ENCODE data around the gene TNRC6A.
"Not testable (repeated sequence)": the region's sequence is repeated elsewhere in the genome, so short reads cannot be mapped to it uniquely, and the experiment has no call there.

TNRC6A gene

DNA sequence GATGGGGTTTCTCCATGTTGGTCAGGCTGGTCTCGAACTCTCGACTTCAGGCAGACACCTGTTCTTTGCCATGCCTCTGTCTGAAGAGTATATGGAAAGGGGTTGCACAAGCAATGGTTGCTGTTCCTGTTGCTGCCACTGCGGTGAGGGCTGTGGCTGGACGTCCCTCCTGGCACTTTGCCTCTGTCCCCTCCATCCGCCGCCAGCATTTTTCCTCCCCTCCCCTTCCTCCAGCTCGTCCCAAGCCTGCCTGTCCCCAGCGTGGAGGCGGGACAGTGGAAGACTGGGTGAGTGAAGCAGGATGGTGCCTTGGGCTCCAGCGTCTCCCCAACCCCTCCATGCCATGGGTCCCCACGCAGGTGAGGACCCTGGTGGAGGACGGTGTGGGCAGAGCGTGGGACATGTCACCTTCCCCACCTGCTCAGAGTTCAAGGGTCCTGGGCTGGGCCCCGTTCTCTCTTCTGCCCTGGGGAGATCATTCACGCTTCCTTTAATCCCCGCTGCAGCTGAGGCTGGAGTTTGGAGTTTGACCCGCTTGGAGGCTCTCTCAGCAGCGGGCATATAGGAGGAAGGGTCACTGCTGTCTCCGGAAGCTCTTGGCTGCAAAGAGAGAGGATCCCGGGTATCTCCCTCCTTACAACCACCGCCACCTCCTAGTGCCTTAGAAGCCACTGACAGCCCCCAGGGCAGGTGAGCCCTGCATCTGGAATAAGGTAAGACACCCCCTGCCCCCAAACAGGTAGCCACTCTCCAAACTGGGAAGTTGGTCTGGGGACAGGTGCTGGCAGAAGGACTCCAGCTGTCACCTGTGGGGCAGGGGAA, 116.5 kb downstream of the TNRC6A start, which contains the start of gene SLC5A11:
Gene SLC5A11, plus strand, starts transcription at position 238 of the 822 bp plus-strand sequence. CDS start 12,681 bp downstream, outside the sequence.
- no peak for DNase-seq (ENCODE audit: low read depth in 2 of 2)

DNA sequence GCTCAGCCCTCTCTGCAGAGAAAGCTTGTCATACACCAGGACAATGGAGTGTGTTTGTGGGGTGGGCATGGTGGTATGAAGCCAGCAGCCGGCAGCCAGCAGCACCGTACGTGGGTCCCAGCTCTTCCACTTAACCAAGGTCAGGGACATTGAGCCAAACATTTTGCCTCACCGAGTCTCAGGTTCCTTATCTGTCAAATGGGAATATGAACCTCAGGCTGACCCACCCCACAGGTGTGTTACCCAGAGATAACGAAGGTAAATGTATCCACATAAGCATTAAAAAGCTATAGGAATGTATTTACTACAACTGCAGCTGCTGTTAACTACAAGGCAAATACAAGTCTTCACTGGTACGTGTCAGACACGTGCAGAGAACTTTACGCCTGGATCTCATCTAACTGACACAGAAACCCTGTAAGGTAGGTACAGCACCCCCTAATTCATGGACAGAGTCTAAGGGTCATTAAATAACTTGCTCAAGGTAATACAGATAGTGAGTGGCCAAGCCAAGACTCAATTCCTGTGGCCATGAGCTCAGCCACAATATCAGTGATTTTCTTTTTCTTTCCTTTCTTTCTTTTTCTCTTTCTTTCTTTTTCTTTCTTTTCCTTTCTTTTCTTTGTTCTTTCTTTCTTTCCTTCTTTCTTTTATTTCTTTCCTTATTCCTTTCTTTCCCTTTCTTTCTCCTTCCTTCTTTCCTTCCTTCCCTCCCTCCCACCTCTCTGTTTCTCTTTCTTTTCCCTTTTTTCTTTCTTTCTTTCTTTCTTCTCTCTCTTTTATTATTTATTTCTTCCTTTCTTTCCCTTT, 117.3 kb downstream of the TNRC6A start:
- no peak for DNase-seq (ENCODE audit: low read depth in 2 of 2)

- DNase-seq (ENCODE audit: low read depth in 2 of 2): no peak
Measured at GRCh38 chr16:24847358-24847664, 117.9 kb downstream of the TNRC6A start.

DNA sequence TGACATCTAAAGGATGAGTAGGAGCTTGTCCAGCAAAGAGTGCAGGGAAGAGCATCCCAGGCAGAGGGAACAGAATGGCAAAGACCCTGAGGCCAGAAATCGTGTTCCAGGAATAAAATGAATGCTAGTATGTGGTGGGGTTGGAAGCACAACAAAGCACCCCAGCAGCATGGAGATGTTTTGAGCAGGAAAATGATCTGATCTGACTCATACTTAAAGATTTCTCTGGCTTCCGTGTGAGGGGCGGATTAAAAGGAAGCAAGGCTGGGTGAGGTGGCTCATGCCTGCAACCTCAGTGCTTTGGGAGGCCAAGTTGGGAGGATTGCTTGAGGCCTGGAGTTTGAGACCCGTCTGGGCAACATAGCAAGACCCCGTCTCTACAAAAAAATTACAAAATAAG, 118.6 kb downstream of the TNRC6A start:
- DNase-seq (ENCODE audit: low read depth in 2 of 2): no peak

- no peak for DNase-seq (ENCODE audit: low read depth in 2 of 2)
Measured at GRCh38 chr16:24849641-24850040, 120.2 kb downstream of the TNRC6A start.

GRCh38 chr16:24850289-24850938, 121.0 kb downstream of the TNRC6A start:
- no peak for DNase-seq (ENCODE audit: low read depth in 2 of 2)

GRCh38 chr16:24851700-24852099, 122.2 kb downstream of the TNRC6A start:
- no peak for DNase-seq (ENCODE audit: low read depth in 2 of 2)

DNA sequence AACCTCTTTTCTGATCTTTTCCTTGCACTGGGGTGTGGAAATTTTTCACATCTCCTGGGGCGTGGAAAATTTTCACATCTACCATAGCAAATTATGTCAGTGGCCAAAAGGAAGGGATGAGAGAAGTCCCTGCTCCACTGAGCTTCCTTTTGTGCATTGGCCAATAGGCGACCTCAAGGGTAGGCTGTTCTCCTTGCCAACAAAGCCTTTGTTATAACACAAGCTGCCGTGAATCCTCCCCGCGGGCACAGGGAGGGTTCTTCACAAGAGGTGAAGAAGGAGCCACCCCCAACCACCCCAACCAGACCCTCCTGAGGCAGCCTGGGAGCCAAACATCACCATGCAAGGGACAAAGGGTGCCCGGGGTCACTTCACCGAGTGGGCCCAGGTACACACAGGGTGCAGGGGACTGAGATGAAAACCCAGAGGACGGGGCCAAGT, 122.8 kb downstream of the TNRC6A start:
- no peak for DNase-seq (ENCODE audit: low read depth in 2 of 2)

DNA sequence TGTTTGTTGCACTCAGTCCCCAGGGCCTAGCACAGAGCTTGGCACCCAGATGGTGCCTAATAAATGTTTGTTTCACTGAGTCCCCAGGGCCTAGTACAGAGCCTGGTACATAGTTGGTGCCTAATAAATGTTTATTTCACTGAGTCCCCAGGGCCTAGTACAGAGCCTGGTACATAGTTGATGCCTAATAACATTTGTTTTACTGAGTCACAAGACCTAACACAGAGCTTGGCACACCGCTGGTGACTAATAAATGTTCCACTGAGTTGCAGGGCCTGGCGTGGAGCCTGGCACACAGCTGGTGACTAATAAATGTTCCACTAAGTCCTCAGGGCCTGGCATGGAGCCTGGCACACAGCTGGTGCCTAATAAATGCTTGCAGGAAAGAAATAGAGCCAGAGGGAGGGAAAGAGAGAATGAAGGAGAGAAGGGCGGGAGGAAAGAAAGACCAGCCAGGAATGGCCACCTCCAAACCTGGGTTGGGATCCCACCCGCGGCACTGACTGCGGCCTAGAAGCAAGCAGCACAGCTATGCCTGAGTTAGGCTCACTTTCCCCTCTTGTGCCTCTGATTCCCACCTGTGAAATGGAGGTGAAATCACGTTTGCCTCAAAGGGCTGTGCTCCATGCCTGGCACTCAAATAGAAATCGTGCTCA, 123.8 kb downstream of the TNRC6A start:
- no peak for DNase-seq (ENCODE audit: low read depth in 2 of 2)

- no peak for DNase-seq (ENCODE audit: low read depth in 2 of 2)
Measured at GRCh38 chr16:24853830-24854229, 124.4 kb downstream of the TNRC6A start.

DNA sequence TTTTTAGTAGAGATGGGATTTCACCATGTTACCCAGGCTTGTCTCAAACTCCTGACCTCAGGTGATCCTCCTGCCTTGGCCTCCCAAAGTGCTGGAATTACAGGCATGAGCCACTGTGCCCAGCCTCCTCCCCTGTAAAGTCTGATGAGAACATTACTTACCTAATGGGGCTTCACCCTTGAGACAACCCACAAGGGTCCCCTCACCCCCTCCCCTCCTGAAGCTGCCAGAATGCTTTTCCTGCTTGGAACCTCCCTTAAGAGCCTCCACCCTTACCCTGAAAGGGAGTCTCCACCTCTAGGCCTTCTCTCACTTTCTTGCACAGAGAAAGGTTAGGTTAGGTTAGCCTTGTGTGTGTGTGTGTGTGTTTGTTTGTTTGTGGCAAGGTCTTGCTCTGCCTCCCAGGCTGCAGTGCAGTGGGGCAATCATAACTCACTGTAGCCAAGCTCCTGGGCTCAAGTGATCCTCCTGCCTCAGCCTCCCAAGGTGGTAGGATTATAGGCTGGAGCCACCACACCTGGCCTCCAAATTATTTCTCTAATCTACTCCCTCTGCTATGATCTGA, 125.2 kb downstream of the TNRC6A start:
- DNase-seq (ENCODE audit: low read depth in 2 of 2): no peak

DNA sequence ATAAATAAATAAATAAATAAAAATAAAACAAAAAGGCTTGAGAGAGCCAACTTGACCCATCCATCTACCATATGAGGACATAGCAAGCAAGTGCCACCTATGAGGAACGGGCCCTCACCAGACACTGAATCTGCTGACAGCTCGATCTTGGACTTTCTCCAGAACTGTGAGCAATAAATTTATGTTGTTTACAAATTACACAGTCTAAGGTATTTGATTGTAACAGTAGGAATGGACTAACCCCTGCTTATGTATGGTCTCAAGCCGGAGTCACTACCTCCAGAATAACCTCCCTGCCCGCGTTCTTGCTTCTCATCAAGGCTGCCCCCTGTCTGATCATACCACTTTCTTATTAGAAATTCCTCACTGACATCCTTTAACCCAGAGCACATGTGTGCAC, 126.2 kb downstream of the TNRC6A start:
- no peak for DNase-seq (ENCODE audit: low read depth in 2 of 2)

DNA sequence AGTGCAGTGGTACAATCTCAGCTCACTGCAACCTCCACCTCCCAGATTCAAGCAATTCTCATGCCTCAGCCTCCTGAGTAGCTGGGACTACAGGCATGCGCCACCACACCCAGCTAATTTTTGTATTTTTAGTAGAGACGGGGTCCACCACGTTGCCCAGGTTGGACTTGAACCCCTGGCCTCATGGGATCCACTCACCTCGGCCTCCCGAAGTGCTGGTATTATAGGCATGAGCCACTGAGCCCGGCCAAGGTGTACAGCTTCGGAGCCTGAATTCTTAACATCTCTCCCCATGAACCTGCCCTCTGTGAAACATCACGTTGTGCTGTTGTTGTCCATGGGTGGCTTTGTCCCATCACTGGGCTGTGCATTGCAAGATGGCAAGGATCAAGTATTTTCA, 127.4 kb downstream of the TNRC6A start:
- DNase-seq (ENCODE audit: low read depth in 2 of 2): not testable (repeated sequence)

DNA sequence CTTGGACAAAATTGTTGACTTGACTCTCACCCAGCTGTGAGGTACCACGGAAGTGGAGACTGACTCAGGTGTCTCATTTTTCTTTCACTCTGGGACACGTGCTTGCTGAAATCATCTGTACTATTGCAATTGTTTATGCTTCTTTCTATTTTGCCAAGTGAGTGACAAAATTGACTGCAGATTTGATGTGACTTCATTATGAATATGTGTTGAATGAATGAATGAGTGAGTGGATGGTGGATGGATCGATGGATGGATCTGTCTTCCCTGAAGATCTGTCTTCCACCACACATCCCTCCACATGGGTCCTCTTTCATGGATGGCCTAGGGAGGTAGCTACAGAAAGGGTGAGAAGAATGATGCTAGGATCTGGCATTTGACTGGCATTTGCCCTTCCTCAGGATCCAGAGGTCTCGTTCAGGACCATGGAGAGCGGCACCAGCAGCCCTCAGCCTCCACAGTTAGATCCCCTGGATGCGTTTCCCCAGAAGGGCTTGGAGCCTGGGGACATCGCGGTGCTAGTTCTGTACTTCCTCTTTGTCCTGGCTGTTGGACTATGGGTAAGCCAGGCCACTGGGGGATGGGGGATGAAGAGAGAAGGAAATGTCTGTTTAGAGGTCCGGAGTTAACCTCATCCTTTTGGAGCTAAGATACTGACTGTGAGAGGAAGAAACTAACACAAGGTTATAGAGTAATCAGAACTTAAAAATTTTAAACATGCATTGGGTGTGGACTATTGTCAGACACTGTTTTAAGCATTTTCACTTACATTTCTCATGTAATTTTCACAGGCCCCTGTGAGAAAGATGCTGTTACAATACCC, 129.0 kb downstream of the TNRC6A start:
- DNase-seq (ENCODE audit: low read depth in 2 of 2): no peak

GRCh38 chr16:24861461-24861860, 132.0 kb downstream of the TNRC6A start:
- DNase-seq (ENCODE audit: low read depth in 2 of 2): no peak

DNA sequence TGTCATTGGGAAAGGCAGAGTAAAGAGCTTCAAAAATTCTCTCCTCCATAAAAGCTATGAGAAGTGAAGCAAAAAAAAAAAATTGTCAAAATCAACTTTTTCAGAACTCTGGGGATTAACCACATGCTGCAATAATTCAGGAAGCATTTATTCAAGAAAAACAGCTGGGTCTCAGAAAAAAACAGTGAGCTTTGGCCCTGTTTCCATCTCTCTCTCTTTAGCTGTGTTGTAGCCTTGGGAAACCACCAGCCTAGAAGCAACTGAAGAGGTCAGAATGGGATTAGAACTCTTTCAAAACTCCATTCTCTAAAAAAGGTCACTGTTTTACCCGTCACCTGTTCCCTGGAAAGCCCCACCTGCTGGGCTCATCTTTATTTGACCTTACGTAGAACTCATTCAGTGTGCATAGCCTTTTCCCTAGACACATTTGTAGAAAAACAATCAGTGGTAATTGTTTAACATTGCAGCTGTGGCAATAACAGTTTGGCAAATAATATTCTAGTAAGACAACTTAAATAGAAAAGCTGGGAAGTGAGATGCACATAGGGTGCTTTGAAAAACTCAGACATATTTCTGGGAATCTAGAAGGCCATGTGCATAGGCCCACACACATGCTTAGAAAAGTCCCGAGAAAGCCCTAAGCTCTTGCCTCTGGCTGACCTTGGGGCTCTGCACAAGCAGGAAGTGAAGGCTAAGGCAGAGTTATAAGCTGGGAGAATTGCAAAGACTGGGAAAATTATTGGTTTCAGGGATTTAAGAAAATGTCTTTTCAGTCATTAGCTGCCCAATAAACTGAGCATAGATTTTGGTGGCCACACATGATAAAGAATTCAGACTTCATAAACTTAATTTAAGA, 134.4 kb downstream of the TNRC6A start:
- DNase-seq (ENCODE audit: low read depth in 2 of 2): no peak

DNA sequence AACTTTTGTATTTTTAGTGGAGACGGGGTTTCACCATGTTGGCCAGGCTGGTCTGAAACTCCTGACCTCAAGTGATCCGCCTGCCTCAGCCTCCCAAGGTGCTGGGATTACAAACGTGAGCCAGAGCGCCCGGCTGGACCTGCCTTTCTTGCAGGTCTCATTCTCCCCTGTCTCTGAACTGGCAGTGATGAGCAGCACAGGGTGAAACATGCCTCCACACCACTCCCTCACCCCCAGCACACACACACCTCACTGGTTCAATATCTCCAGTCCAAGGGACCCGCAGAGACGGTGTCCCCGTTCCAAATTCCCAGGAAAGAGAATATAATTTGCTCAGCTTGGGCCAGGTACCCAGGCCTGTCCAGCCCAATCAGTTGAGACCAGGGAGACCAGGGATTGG, 139.6 kb downstream of the TNRC6A start:
- no peak for DNase-seq (ENCODE audit: low read depth in 2 of 2)

DNA sequence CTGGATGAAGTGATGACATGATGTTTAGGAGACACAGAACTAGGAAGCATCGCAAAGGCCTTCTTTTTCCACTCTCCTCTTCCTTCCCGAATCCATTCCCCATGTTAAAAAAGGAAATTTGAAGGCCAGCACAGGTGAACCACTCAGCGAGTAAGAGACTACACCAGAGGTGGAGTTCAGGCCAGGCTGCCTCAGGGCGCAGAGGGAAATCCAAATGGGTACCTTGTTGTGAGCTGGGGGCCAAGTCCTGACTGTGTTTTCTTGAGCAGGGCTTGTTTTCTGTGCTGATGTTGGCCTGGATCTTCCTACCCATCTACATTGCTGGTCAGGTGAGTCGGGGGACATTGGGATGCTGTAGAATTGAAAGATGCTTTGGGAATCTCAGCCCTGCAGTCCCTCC, 142.4 kb downstream of the TNRC6A start:
- no peak for DNase-seq (ENCODE audit: low read depth in 2 of 2)

GRCh38 chr16:24873028-24873427, 143.6 kb downstream of the TNRC6A start:
- DNase-seq (ENCODE audit: low read depth in 2 of 2): no peak

DNA sequence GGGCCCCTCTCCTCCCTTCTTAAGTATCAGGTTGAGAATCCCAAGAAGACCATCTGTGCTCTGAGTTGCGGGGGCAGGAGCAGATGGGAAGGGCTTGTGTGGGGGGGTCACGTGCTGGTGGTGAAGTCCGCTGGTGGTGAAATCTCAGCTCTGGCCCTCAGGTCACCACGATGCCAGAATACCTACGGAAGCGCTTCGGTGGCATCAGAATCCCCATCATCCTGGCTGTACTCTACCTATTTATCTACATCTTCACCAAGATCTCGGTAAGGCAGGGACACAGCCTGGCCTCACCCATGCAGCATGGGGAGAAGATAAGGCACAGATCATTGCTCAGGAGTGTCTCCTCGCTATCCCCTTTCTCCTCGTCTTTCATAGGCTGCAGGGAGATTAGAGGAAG, 146.0 kb downstream of the TNRC6A start:
- DNase-seq (ENCODE audit: low read depth in 2 of 2): no peak

All from stimulated activated CD4-positive, alpha-beta T cell treated with anti-CD3 and anti-CD28 coated beads, Interleukin-1b, Interleukin-23, amount 100 ng/mL, for 1 hour (primary cell).